HTR-8/SVneo (cell line): Measurements from ENCODE around the gene NMUR1.

ENCODE experiments used
- DNase-seq: peaks from one replicate; pipeline ENCODE4 v3.0.0; 2011; ENCODE audit warnings: low spot score, mixed read lengths; ENCODE audit not compliant: insufficient read length
- FAIRE-seq: peaks from 2 replicates; lab custom pipeline; 2011; peaks lifted over from hg19 to GRCh38; lab: Jason Lieb, UNC

The NMUR1 gene

DNA sequence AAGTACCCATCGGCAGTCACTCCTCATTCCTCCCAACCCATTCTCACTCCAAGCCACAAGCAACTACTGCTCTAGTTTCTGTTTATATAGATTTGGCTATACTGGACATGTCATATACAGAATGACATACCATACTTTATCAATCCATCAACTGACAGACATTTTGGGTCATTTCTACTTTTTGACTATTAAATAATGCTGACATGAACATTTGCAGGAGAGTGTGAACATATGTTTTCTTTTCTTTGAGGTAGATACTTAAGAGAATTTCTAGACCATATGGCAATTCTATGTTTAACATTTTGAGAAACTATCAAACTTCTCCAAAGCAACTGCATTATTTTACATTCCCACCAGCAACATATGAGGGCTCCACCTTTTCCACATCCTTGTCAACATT, 32.6 kb downstream of the NMUR1 start:
- DNase-seq: no peak
- FAIRE-seq: no peak

DNA sequence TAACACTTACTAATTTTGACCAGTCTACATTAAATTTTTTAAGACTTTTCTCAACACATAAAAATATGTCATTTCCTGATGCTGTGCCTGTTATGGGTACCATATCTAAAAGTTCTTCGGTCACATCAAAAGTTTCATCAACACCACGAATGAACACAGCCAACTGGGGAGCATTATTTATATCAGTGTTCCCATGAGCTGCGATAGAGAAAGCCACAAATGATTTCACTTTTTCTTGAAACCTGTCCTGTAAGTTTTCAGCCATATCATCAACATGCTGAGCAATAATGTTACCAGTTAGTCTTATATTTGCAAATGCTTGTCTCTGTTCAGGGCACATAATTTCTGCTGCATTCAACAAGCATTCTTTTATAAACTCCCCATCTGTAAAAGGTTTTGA, 35.6 kb downstream of the NMUR1 start:
- no peak for FAIRE-seq

GRCh38 chr2:231490801-231491200, 39.4 kb downstream of the NMUR1 start:
- no peak for FAIRE-seq
- DNase-seq: no peak

More for the DNA sequence above, 35.6 kb downstream of the NMUR1 start:
- no peak for DNase-seq

GRCh38 chr2:231489990-231490389, 40.3 kb downstream of the NMUR1 start:
- FAIRE-seq: no peak

GRCh38 chr2:231488331-231488730, 41.9 kb downstream of the NMUR1 start:
- DNase-seq (no peak), FAIRE-seq (no peak)

More at GRCh38 chr2:231489990-231490389, 40.3 kb downstream of the NMUR1 start:
- DNase-seq: no peak

DNA sequence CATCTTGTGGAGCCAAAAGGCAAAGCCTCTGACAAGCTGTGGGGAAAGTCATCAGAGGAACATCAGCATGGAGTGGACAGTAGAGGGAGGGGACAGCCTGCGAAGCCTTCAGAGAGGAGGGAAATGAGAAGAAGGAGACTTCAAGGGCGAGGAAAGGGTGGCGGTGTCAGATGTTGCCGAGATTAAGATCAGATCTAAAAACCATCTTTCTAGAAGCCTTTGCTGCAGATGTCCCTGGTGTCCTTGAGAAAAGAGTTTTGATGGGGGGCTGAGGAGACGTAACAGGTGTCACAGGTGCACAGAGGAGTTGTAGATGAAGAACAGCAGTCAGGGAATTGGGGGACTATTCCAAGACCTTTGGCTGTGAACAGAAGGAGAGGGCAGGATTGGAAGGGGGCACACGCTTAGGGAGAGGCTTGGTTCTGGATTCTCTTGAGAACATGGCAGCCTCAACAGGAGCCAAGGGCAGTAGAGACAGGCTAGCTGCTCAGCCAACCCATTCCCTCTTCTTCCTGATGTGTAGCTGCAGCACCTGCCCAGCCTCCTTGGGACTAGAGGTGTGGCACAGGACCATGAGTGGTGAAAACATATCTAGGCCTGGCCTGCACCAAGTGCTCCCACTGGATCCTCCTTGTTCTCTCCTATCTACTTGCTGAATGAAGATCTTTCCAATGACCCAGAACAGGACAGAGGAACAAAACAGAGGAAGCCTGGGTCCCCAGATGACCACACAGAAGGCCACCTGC, 43.2 kb downstream of the NMUR1 start:
- FAIRE-seq (no peak), DNase-seq (no peak)

GRCh38 chr2:231483398-231484329, 46.6 kb downstream of the NMUR1 start:
- no peak for FAIRE-seq
- no peak for DNase-seq

DNA sequence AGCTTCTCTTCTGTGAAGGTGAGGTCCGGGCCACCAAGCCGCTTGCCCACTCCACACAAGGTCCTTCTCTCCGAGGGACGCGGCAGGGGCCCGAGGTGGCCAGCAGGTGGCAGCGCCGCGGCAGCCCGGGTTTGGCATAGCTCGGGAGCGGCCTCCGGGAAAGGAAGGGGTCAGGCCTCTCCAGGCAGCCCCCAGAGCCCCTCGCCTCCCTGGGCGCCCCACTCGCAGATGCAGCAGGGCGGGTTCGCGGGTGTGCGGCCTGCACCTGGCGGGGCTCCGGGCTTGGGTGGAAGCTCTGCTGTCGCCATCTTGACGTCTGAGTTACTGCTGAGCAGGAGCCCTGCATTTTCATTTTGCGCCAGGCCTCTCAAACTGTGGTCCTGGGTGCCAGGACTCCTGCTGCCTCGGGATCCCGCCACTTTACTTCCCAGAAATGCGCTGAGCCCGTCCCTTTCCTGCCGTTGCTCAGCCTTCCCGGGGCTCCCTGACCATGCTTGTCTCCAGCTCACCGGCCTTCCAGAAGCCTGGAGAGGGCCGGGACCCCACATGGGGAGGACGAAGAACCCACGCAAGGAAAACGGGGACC, 47.3 kb downstream of the NMUR1 start:
- DNase-seq (peak; percentile 77), FAIRE-seq (no peak)

DNA sequence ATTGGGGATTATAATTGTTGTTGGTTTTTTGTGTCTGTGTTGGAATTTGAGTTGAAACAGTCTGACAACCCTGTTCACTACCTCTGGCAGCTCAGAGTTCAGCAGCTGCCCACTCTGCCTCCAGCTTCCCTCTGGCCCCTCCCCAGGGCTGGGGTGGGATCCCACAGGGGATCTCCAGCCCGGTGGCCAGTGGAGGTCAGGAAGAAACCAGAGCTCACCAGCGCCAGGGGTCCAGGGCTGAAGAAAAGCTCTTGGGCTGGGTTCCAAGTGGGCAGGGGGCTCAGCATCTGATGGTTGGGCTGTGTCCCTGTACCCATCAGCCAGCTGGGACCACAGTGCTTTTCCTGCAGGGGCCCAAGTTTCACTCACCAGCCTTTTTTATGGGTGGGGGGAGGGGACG, 49.5 kb downstream of the NMUR1 start:
- FAIRE-seq: no peak
- DNase-seq: no peak

GRCh38 chr2:231479455-231479854, 50.8 kb downstream of the NMUR1 start:
- DNase-seq (no peak), FAIRE-seq (no peak)

- FAIRE-seq (no peak), DNase-seq (no peak)
These were observed 53.3 kb downstream of the NMUR1 start for GRCh38 chr2:231476920-231477319.

DNA sequence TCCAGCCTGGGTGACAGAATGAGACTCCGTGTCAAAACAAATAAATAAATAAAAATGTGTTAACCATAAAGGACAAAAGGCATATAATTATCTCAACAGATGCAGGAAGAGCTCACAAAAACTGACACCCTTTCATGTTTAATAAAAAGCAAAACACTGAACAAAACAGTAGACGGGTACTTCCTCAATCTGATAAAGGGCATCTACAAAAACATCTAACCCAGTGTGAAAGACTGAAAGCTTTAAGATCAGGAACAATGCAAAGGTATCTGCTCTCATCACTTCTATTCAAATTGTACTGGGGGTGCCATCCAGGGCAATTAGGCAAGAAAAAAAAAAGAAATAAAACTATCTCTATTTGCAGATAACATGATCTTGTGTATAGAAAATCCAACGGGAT, 54.3 kb downstream of the NMUR1 start:
- no peak for FAIRE-seq
- no peak for DNase-seq
